Body of pancreas (tissue), 4 donors: Measurements from ENCODE around the gene PTPRT.

ENCODE experiments used
- POLR2A ChIP-seq, 3 donors: fragments of 450-650 bp; IDR thresholded peaks; one replicate each; pipeline ENCODE4 v1.6.1; 2016; ENCODE audit warnings: antibody characterized with exemption in 3 of 3, mild to moderate bottlenecking in 2 of 3
- TF ChIP-seq, protein P1 (sequence below), 7 experiments: fragments of 450-650 bp in 4 of 7; fragments of 200-600 bp in 3 of 7; sonication (generic) in 3 of 7; IDR thresholded peaks; one replicate each; pipeline ENCODE4 v1.5.1; 2016 to 2019; ENCODE audit warnings: antibody characterized with exemption in 7 of 7

DNA sequence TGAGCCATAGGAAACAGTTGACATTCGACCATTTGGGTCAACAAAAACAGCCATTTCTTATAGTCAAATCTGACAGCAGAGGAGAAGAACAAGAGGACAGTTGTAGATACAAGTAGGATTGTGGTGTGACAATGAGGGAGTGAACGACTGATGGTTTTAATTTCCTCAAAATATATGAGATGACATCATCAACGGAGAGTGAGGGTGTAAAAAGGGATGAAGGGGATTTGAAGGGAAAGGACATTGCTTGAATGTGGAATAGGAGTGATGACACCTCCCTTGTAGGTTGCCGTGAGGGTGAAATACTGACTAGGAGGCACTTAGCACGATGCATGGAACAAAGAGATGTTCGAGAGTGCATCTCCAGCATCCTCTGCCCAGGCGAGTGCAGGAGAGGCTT is 1071.7 kb downstream of the PTPRT start:
- TF ChIP-seq, protein P1, sequence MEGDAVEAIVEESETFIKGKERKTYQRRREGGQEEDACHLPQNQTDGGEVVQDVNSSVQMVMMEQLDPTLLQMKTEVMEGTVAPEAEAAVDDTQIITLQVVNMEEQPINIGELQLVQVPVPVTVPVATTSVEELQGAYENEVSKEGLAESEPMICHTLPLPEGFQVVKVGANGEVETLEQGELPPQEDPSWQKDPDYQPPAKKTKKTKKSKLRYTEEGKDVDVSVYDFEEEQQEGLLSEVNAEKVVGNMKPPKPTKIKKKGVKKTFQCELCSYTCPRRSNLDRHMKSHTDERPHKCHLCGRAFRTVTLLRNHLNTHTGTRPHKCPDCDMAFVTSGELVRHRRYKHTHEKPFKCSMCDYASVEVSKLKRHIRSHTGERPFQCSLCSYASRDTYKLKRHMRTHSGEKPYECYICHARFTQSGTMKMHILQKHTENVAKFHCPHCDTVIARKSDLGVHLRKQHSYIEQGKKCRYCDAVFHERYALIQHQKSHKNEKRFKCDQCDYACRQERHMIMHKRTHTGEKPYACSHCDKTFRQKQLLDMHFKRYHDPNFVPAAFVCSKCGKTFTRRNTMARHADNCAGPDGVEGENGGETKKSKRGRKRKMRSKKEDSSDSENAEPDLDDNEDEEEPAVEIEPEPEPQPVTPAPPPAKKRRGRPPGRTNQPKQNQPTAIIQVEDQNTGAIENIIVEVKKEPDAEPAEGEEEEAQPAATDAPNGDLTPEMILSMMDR (IDR thresholded peaks at IDR 0.05): no peak
- TF ChIP-seq POLR2A (IDR thresholded peaks at IDR 0.05): no peak
